A549 (cell line): Measurements from ENCODE around the gene SLAIN2. TPM values are rescaled to one million over a fixed set of nuclear protein-coding genes. Genes with fewer than 3 reads are reported as not detected.

Source experiments
- ATAC-seq, 2 experiments: fragments of 200-7000 bp in 1 of 2; fragments of >200 bp in 1 of 2; cut with Nextera tagmentation in 1 of 2; cut with Tn5 transposase in 1 of 2; 3 replicates each; pipeline versions ENCODE4 v1.8.0 to v1.9.1; 2018 to 2020; ENCODE audit warnings: mild to moderate bottlenecking in 1 of 2, moderate library complexity in 1 of 2
- CTCF ChIA-PET: fragments of 300-600 bp; sonication (Branson Sonifier 250); formaldehyde crosslinking; extraction: SDS; loops from one replicate; lab custom pipeline; 2021; ENCODE audit warnings: antibody characterized with exemption, inconsistent platforms; lab: Yijun Ruan, JAX
- POLR2A ChIA-PET: fragments of 350-600 bp; formaldehyde crosslinking; extraction: SDS; loops from one replicate; lab custom pipeline; 2021; ENCODE audit warnings: antibody characterized with exemption, inconsistent platforms; lab: Yijun Ruan, JAX
- DNase-seq, 2 experiments: peaks; one replicate each; pipeline versions ENCODE4 v3.0.0 to v3.0.0-alpha.2; 2011 to 2016; ENCODE audit warnings: low read depth in 1 of 2, low spot score in 1 of 2
- FAIRE-seq: peaks from 2 replicates; lab custom pipeline; 2011; peaks lifted over from hg19 to GRCh38; lab: Jason Lieb, UNC
- H3K27ac ChIP-seq, 2 experiments: fragments of >200 bp; sonication (Bioruptor Twin); formaldehyde crosslinking; 3 replicates each; pipeline ENCODE4 v1.5.1; 2016 to 2017
- H3K4me1 ChIP-seq: fragments of >200 bp; sonication (Bioruptor Twin); formaldehyde crosslinking; 3 replicates; pipeline ENCODE4 v1.6.1; 2016
- H3K4me2 ChIP-seq: fragments of >200 bp; sonication (Bioruptor Twin); formaldehyde crosslinking; 3 replicates; pipeline ENCODE4 v1.6.1; 2016
- H3K4me3 ChIP-seq: fragments of >200 bp; sonication (Bioruptor Twin); formaldehyde crosslinking; 3 replicates; pipeline ENCODE4 v1.5.1; 2016
- H3K9me3 ChIP-seq: fragments of >200 bp; sonication (Bioruptor Twin); formaldehyde crosslinking; 3 replicates; pipeline ENCODE4 v1.6.1; 2016
- BHLHE40 ChIP-seq: IDR thresholded peaks from 2 replicates; pipeline ENCODE4 v1.6.1; 2012; ENCODE audit warnings: low read depth, low read length, inconsistent platforms
- CBX2 ChIP-seq: fragments of 200-600 bp; sonication (generic); IDR thresholded peaks from 2 replicates; pipeline ENCODE4 v1.6.1; 2016; ENCODE audit warnings: low read depth, mild to moderate bottlenecking, borderline replicate concordance
- CEBPB ChIP-seq, 2 experiments: fragments of >200 bp in 1 of 2; sonication (Bioruptor Twin) in 1 of 2; formaldehyde crosslinking in 1 of 2; IDR thresholded peaks; 2 replicates each; pipeline ENCODE4 v1.6.1; 2012 to 2016
- CHD4 ChIP-seq: fragments of 200-600 bp; sonication (generic); IDR thresholded peaks from 2 replicates; pipeline ENCODE4 v1.6.1; 2016; ENCODE audit warnings: antibody characterized with exemption, mild to moderate bottlenecking, borderline replicate concordance
- EP300 ChIP-seq, 2 experiments: fragments of >200 bp; sonication (Bioruptor Twin); formaldehyde crosslinking; IDR thresholded peaks; 2 replicates in 1 of 2; 3 replicates in 1 of 2; pipeline ENCODE4 v1.6.1; 2016 to 2017
- FOSB ChIP-seq: fragments of 250-450 bp; sonication (Bioruptor Pico); IDR thresholded peaks from 2 replicates; pipeline ENCODE4 v1.5.0; 2020; ENCODE audit warnings: mild to moderate bottlenecking, moderate library complexity
- FOSL2 ChIP-seq, 2 experiments: fragments of 450-650 bp in 1 of 2; fragments of >200 bp in 1 of 2; sonication (Bioruptor Twin) in 1 of 2; formaldehyde crosslinking; IDR thresholded peaks; 2 replicates each; pipeline versions ENCODE4 v1.5.0 to v1.6.1; 2016 to 2020; ENCODE audit warnings: mild to moderate bottlenecking in 1 of 2, moderate library complexity in 1 of 2
- FOXS1 ChIP-seq: fragments of 250-450 bp; sonication (Bioruptor Pico); IDR thresholded peaks from 2 replicates; pipeline ENCODE4 v1.5.0; 2020; ENCODE audit warnings: mild to moderate bottlenecking, moderate library complexity
- HEYL ChIP-seq: fragments of 250-450 bp; sonication (Bioruptor Pico); IDR thresholded peaks from 2 replicates; pipeline ENCODE4 v1.8.0; 2021; ENCODE audit warnings: mild to moderate bottlenecking, moderate library complexity
- HOXA7 ChIP-seq: fragments of 250-450 bp; sonication (Bioruptor Pico); IDR thresholded peaks from 2 replicates; pipeline ENCODE4 v1.5.0; 2020; ENCODE audit warnings: mild to moderate bottlenecking, moderate library complexity
- HOXB5 ChIP-seq: fragments of 250-450 bp; sonication (Bioruptor Pico); IDR thresholded peaks from 2 replicates; pipeline ENCODE4 v1.5.0; 2020; ENCODE audit warnings: mild to moderate bottlenecking, moderate library complexity
- MAX ChIP-seq: IDR thresholded peaks from 2 replicates; pipeline ENCODE4 v1.6.1; 2012
- MAZ ChIP-seq: fragments of 150-350 bp; IDR thresholded peaks from 2 replicates; pipeline ENCODE4 v1.6.1; 2014; ENCODE audit warnings: antibody characterized with exemption, low read depth, low read length, borderline replicate concordance
- MYC ChIP-seq: IDR thresholded peaks from 2 replicates; pipeline ENCODE4 v1.6.1; 2012; ENCODE audit warnings: mild to moderate bottlenecking, inconsistent platforms, low read length, improper control_type of control experiment, borderline replicate concordance
- NFE2L2 ChIP-seq: fragments of 150-350 bp; conservative IDR thresholded peaks from 2 replicates; pipeline ENCODE4 v1.6.1; 2014; ENCODE audit warnings: low read length
- PBX3 ChIP-seq: IDR thresholded peaks from 2 replicates; pipeline ENCODE4 v1.6.1; 2012
- PHF8 ChIP-seq: fragments of 200-600 bp; sonication (generic); IDR thresholded peaks from 2 replicates; pipeline ENCODE4 v1.6.1; 2016; ENCODE audit warnings: low read depth, mild to moderate bottlenecking, antibody characterized with exemption, moderate library complexity, borderline replicate concordance
- POLR2A ChIP-seq: IDR thresholded peaks from 2 replicates; pipeline ENCODE4 v1.6.1; 2012; ENCODE audit warnings: mild to moderate bottlenecking, low read length
- POLR2AphosphoS2 ChIP-seq: conservative IDR thresholded peaks from 2 replicates; pipeline ENCODE4 v1.6.1; 2012; ENCODE audit warnings: low read length, improper control_type of control experiment, inconsistent platforms
- RARB ChIP-seq: fragments of 250-450 bp; sonication (Bioruptor Pico); IDR thresholded peaks from 2 replicates; pipeline ENCODE4 v1.8.0; 2021; ENCODE audit warnings: mild to moderate bottlenecking, moderate library complexity
- RCOR1 ChIP-seq: fragments of 150-350 bp; IDR thresholded peaks from 2 replicates; pipeline ENCODE4 v1.6.1; 2014; ENCODE audit warnings: antibody characterized with exemption, low read length, low read depth
- RNF2 ChIP-seq: fragments of 200-600 bp; sonication (generic); IDR thresholded peaks from 2 replicates; pipeline ENCODE4 v1.6.1; 2016; ENCODE audit warnings: low read depth, mild to moderate bottlenecking, antibody characterized with exemption, moderate library complexity, borderline replicate concordance
- ZC3H11A ChIP-seq: fragments of 450-650 bp; IDR thresholded peaks from 2 replicates; pipeline ENCODE4 v1.6.1; 2014; ENCODE audit warnings: antibody characterized with exemption, mild to moderate bottlenecking
- ZSCAN20 ChIP-seq: fragments of 250-450 bp; sonication (Bioruptor Pico); IDR thresholded peaks from 2 replicates; pipeline ENCODE4 v1.8.0; 2022; ENCODE audit warnings: mild to moderate bottlenecking, moderate library complexity
- WGBS: methylation state at CpG from one replicate; pipeline ENCODE4 v1.1.6; 2017; ENCODE audit errors: missing lambda C conversion rate; 5-methylcytosine and 5-hydroxymethylcytosine counted together
- polyA plus RNA-seq, 4 experiments: library from polyadenylated mRNA; depleted of rRNA in 3 of 4; stranded (reverse); fragments of >200 nt; fragmentation: RNase III in 1 of 4; extraction: RNeasy Plus Mini Kit Qiagen cat#74134 plus additional on column Dnase treatment in 1 of 4; gene quantifications; 2 replicates in 3 of 4; 3 replicates in 1 of 4; pipeline ENCODE4 v1.2.3, GENCODE V29; 2011 to 2017
- TF ChIP-seq, protein P1 (sequence below): fragments of 200-600 bp; sonication (generic); IDR thresholded peaks from 2 replicates; pipeline ENCODE4 v1.6.1; 2016; ENCODE audit warnings: antibody characterized with exemption, mild to moderate bottlenecking, moderate library complexity

The SLAIN2 gene
- polyA plus RNA-seq, 2 of the 4 experiments (the other 2 are of a cell fraction), result 14.4 to 14.6 TPM

DNA sequence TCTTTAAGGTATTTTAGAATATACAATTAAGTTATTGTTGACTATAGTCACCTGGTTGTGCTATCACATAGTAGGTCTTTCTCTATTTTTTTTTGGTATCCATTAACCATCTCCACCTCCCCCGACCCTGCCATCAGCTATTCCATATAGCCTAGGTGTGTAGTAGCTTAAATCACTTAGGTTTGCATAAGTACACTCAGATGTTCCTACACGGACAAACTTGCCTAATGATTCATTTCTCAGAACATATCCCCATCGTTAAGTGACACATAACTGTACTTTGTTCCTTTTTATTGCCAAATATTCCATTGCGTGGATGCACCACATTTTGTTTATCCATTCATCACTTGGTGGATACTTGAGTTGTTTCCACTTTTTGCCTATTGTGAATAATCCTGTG lies 67.9 kb downstream of the SLAIN2 start:
- TF ChIP-seq RARB (CRISPR knock-in tag), result no peak
- 83% methylated on average over 4 of the region's 4 CpGs for WGBS
- CTCF ChIA-PET, result no interaction called here

GRCh38 chr4:48410812-48411211 lies 69.5 kb downstream of the SLAIN2 start:
- POLR2A ChIA-PET, result no interaction called here
- no peak overlapping the region for H3K4me2 ChIP-seq
- FAIRE-seq (no peak), ATAC-seq (no peak), DNase-seq (no peak)
- H3K9me3 ChIP-seq, result no peaks in the 10 kb centered on the region
- TF ChIP-seq ZSCAN20, result no peak
- TF ChIP-seq FOSB (CRISPR knock-in tag), result no peak
- TF ChIP-seq RNF2, result no peak
- TF ChIP-seq CHD4, result no peak
- no peaks in the 10 kb centered on the region for H3K4me1 ChIP-seq
- H3K27ac ChIP-seq, result no peak overlapping the region
- no peak overlapping the region for H3K4me3 ChIP-seq
- CTCF ChIA-PET, result no interaction called here
- 99% methylated on average over 7 of the region's 7 CpGs for WGBS

More for the DNA sequence above, 67.9 kb downstream of the SLAIN2 start:
- Histone ChIP-seq H3K4me1 (no peaks in the 10 kb centered on the region), H3K4me3 (no peak overlapping the region), H3K9me3 (no peaks in the 10 kb centered on the region), H3K4me2 (no peak overlapping the region), H3K27ac (no peak overlapping the region)
- POLR2A ChIA-PET, result no interaction called here
- DNase-seq, result no peak
- FAIRE-seq, result no peak
- no peak for ATAC-seq

DNA sequence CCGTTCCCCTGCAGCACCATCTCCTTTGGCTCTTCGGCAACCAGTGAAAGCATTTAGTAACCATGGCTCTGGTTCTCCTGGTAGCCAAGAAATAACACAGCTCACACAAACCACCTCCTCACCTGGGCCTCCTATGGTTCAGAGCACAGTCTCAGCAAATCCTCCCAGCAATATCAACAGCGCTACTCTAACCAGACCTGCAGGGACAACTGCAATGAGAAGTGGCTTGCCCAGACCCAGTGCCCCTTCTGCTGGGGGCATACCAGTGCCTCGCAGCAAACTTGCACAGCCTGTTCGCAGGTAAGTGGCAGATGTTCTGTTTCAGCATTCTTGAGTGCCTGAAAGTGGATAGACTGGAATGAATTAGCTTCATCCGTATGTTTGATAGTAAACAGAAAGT lies 78.8 kb downstream of the SLAIN2 start:
- no peak for ATAC-seq
- 86% methylated on average over 5 of the region's 6 CpGs for WGBS
- Histone ChIP-seq H3K9me3 (no peaks in the 10 kb centered on the region), H3K4me1 (no peaks in the 10 kb centered on the region), H3K27ac (no peak overlapping the region), H3K4me3 (no peak overlapping the region), H3K4me2 (no peak overlapping the region)
- ChIA-PET CTCF (no interaction called here), POLR2A (no interaction called here)
- DNase-seq, result no peak
- no peak for TF ChIP-seq HEYL (CRISPR knock-in tag)
- TF ChIP-seq BHLHE40, result no peak
- no peak for FAIRE-seq

DNA sequence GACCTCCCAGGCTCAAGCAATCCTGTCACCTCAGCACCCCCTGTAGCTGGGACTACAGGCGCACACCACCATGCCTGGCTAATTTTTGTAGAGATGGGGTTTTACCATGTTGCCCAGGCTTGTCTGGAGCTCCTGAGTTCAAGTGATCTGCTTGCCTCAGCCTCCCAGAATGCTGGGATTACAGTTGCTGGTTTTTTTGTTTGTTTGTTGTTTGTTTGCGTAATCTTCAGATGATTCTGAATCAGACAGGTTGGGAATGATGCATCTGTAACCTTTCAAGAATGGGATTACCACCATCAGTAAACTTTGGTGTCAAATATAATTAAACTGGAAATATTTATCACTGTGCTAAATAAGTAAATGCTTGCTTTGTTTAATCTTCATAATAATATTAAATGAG lies 79.8 kb downstream of the SLAIN2 start:
- Histone ChIP-seq H3K4me3 (no peak overlapping the region), H3K4me1 (no peaks in the 10 kb centered on the region), H3K4me2 (no peak overlapping the region)
- no peak for TF ChIP-seq EP300 (IDR thresholded peaks at IDR 0.05)
- TF ChIP-seq RNF2, result no peak
- no peak for TF ChIP-seq CBX2
- no peak for TF ChIP-seq PBX3
- no peak for TF ChIP-seq HEYL (CRISPR knock-in tag)
- no peak for TF ChIP-seq ZC3H11A
- TF ChIP-seq ZSCAN20, result no peak
- TF ChIP-seq POLR2A, result no peak
- no peak for TF ChIP-seq POLR2AphosphoS2
- no peak for TF ChIP-seq FOXS1 (CRISPR knock-in tag)
- no peak for TF ChIP-seq NFE2L2
- TF ChIP-seq RCOR1, result no peak
- TF ChIP-seq MAZ, result no peak
- TF ChIP-seq CEBPB (IDR thresholded peaks at IDR 0.05), result no peak
- no peak for TF ChIP-seq HOXB5 (CRISPR knock-in tag)
- TF ChIP-seq, all 56 proteins: peak for 0
- DNase-seq, result no peak
- ATAC-seq, result no peak
- WGBS, result 94% methylated on average over 2 of the region's 2 CpGs
- ChIA-PET POLR2A (no interaction called here), CTCF (no interaction called here)
- Histone ChIP-seq H3K27ac (no peak overlapping the region), H3K9me3 (no peaks in the 10 kb centered on the region)
- FAIRE-seq, result no peak

- CTCF ChIA-PET, result interaction anchor here (0.7 to 2.0 kb wide), 3 partner anchors 10 to 117 kb away, joined by 3 to 4 read pairs (median 3); no protein-coding TSS in a partner anchor
- no peak overlapping the region for H3K4me2 ChIP-seq
- no peak for TF ChIP-seq PHF8
- TF ChIP-seq MYC, result no peak
- no peak for TF ChIP-seq FOSL2 (IDR thresholded peaks at IDR 0.05)
- TF ChIP-seq FOSL2 (CRISPR knock-in tag; IDR thresholded peaks at IDR 0.05), result no peak
- no peak for TF ChIP-seq HOXA7
- no peak for TF ChIP-seq MAX
- TF ChIP-seq, protein P1, sequence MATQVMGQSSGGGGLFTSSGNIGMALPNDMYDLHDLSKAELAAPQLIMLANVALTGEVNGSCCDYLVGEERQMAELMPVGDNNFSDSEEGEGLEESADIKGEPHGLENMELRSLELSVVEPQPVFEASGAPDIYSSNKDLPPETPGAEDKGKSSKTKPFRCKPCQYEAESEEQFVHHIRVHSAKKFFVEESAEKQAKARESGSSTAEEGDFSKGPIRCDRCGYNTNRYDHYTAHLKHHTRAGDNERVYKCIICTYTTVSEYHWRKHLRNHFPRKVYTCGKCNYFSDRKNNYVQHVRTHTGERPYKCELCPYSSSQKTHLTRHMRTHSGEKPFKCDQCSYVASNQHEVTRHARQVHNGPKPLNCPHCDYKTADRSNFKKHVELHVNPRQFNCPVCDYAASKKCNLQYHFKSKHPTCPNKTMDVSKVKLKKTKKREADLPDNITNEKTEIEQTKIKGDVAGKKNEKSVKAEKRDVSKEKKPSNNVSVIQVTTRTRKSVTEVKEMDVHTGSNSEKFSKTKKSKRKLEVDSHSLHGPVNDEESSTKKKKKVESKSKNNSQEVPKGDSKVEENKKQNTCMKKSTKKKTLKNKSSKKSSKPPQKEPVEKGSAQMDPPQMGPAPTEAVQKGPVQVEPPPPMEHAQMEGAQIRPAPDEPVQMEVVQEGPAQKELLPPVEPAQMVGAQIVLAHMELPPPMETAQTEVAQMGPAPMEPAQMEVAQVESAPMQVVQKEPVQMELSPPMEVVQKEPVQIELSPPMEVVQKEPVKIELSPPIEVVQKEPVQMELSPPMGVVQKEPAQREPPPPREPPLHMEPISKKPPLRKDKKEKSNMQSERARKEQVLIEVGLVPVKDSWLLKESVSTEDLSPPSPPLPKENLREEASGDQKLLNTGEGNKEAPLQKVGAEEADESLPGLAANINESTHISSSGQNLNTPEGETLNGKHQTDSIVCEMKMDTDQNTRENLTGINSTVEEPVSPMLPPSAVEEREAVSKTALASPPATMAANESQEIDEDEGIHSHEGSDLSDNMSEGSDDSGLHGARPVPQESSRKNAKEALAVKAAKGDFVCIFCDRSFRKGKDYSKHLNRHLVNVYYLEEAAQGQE, result no peak
- TF ChIP-seq POLR2A, result no peak
These were observed 87.6 kb downstream of the SLAIN2 start for GRCh38 chr4:48428926-48429325.

More at GRCh38 chr4:48428926-48429325, 87.6 kb downstream of the SLAIN2 start:
- H3K4me1 ChIP-seq, result no peaks in the 10 kb centered on the region
- DNase-seq, result no peak
- H3K27ac ChIP-seq, result no peak overlapping the region
- 93% methylated on average over 2 of the region's 2 CpGs for WGBS
- no peak for ATAC-seq
- H3K4me3 ChIP-seq, result no peak overlapping the region
- POLR2A ChIA-PET, result no interaction called here
- H3K9me3 ChIP-seq, result no peaks in the 10 kb centered on the region
- no peak for FAIRE-seq
